ENCODE results near the gene RAB4B. TPM values are rescaled to one million over a fixed set of nuclear protein-coding genes. Genes with fewer than 3 reads are reported as not detected.

Gene RAB4B
- total and polyA plus RNA-seq, 2 of the 13 experiments (the other 11 are each of a cell fraction or from before 2014, with no cell fraction given), result 3.3 to 5.4 TPM

DNA sequence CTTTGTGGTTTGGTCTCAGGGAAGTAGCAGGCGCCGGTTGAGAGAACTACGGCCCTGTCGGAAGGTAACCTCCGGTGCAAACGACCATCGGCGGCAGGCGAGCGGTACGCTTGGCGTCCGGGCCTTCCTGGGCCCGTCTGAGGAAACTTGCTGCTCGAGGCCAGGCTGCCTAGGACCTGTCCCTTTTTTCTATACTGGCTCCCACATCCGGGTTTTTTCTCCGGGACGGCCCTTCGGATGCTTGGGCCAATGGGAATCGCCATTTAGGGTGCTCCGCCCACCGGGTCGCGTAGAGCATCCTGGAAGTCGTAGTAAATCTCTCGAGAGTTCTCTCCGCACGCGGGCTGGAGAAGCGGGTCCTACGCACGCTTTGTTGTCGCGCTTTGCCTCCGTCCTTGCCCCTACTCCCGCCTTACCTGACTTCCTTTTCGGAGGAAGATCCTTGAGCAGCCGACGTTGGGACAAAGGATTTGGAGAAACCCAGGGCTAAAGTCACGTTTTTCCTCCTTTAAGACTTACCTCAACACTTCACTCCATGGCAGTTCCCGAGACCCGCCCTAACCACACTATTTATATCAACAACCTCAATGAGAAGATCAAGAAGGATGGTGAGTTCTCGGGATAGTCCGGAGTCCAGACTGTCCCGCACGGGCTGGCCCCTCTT, 27.0 kb upstream of the RAB4B start, which contains the start of gene SNRPA (continued):
- TF ChIP-seq, protein P1, sequence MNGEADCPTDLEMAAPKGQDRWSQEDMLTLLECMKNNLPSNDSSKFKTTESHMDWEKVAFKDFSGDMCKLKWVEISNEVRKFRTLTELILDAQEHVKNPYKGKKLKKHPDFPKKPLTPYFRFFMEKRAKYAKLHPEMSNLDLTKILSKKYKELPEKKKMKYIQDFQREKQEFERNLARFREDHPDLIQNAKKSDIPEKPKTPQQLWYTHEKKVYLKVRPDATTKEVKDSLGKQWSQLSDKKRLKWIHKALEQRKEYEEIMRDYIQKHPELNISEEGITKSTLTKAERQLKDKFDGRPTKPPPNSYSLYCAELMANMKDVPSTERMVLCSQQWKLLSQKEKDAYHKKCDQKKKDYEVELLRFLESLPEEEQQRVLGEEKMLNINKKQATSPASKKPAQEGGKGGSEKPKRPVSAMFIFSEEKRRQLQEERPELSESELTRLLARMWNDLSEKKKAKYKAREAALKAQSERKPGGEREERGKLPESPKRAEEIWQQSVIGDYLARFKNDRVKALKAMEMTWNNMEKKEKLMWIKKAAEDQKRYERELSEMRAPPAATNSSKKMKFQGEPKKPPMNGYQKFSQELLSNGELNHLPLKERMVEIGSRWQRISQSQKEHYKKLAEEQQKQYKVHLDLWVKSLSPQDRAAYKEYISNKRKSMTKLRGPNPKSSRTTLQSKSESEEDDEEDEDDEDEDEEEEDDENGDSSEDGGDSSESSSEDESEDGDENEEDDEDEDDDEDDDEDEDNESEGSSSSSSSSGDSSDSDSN (CRISPR knock-in tag; IDR thresholded peaks at IDR 0.05), result no peak
- no peak for TF ChIP-seq JDP2 (CRISPR knock-in tag; IDR thresholded peaks at IDR 0.05; ENCODE audit: borderline replicate concordance)
- TF ChIP-seq, protein P2, sequence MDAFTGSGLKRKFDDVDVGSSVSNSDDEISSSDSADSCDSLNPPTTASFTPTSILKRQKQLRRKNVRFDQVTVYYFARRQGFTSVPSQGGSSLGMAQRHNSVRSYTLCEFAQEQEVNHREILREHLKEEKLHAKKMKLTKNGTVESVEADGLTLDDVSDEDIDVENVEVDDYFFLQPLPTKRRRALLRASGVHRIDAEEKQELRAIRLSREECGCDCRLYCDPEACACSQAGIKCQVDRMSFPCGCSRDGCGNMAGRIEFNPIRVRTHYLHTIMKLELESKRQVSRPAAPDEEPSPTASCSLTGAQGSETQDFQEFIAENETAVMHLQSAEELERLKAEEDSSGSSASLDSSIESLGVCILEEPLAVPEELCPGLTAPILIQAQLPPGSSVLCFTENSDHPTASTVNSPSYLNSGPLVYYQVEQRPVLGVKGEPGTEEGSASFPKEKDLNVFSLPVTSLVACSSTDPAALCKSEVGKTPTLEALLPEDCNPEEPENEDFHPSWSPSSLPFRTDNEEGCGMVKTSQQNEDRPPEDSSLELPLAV (CRISPR knock-in tag; conservative IDR thresholded peaks at IDR 0.05; ENCODE audit: low read depth), result no peak
- TF ChIP-seq, protein P3, sequence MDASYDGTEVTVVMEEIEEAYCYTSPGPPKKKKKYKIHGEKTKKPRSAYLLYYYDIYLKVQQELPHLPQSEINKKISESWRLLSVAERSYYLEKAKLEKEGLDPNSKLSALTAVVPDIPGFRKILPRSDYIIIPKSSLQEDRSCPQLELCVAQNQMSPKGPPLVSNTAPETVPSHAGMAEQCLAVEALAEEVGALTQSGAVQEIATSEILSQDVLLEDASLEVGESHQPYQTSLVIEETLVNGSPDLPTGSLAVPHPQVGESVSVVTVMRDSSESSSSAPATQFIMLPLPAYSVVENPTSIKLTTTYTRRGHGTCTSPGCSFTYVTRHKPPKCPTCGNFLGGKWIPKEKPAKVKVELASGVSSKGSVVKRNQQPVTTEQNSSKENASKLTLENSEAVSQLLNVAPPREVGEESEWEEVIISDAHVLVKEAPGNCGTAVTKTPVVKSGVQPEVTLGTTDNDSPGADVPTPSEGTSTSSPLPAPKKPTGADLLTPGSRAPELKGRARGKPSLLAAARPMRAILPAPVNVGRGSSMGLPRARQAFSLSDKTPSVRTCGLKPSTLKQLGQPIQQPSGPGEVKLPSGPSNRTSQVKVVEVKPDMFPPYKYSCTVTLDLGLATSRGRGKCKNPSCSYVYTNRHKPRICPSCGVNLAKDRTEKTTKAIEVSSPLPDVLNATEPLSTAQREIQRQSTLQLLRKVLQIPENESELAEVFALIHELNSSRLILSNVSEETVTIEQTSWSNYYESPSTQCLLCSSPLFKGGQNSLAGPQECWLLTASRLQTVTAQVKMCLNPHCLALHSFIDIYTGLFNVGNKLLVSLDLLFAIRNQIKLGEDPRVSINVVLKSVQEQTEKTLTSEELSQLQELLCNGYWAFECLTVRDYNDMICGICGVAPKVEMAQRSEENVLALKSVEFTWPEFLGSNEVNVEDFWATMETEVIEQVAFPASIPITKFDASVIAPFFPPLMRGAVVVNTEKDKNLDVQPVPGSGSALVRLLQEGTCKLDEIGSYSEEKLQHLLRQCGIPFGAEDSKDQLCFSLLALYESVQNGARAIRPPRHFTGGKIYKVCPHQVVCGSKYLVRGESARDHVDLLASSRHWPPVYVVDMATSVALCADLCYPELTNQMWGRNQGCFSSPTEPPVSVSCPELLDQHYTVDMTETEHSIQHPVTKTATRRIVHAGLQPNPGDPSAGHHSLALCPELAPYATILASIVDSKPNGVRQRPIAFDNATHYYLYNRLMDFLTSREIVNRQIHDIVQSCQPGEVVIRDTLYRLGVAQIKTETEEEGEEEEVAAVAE (CRISPR knock-in tag; IDR thresholded peaks at IDR 0.05; ENCODE audit: borderline replicate concordance), result no peak; the same call in 1 of the 2 replicates
- no peak for TF ChIP-seq PRMT3 (CRISPR knock-in tag; IDR thresholded peaks at IDR 0.05; ENCODE audit: borderline replicate concordance, low read depth)
- TF ChIP-seq SKI (IDR thresholded peaks at IDR 0.05; ENCODE audit: partially characterized antibody), result no peak
- TF ChIP-seq, protein P4, sequence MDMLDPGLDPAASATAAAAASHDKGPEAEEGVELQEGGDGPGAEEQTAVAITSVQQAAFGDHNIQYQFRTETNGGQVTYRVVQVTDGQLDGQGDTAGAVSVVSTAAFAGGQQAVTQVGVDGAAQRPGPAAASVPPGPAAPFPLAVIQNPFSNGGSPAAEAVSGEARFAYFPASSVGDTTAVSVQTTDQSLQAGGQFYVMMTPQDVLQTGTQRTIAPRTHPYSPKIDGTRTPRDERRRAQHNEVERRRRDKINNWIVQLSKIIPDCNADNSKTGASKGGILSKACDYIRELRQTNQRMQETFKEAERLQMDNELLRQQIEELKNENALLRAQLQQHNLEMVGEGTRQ (IDR thresholded peaks at IDR 0.05; ENCODE audit: low read depth, low read length), result no peak
- TF ChIP-seq, protein P4 (CRISPR knock-in tag; IDR thresholded peaks at IDR 0.05; ENCODE audit: borderline replicate concordance), result no peak; the same call in 1 of the 2 replicates
- TF ChIP-seq ZNF10 (CRISPR knock-in tag; IDR thresholded peaks at IDR 0.05; ENCODE audit: borderline replicate concordance, low read depth), result no peak
- TF ChIP-seq ZC3H4 (CRISPR knock-in tag; IDR thresholded peaks at IDR 0.05; ENCODE audit: borderline replicate concordance), result no peak; the same call in 1 of the 2 replicates
- TF ChIP-seq, protein P5, sequence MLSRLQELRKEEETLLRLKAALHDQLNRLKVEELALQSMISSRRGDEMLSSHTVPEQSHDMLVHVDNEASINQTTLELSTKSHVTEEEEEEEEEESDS (CRISPR knock-in tag; IDR thresholded peaks at IDR 0.05; ENCODE audit: borderline replicate concordance), result no peak
- no peak for TF ChIP-seq CBX2 (IDR thresholded peaks at IDR 0.05; ENCODE audit: low read depth, low read length)
- no peak for TF ChIP-seq CBX2 (CRISPR knock-in tag; IDR thresholded peaks at IDR 0.05; ENCODE audit: low read depth)
- TF ChIP-seq, protein P6, sequence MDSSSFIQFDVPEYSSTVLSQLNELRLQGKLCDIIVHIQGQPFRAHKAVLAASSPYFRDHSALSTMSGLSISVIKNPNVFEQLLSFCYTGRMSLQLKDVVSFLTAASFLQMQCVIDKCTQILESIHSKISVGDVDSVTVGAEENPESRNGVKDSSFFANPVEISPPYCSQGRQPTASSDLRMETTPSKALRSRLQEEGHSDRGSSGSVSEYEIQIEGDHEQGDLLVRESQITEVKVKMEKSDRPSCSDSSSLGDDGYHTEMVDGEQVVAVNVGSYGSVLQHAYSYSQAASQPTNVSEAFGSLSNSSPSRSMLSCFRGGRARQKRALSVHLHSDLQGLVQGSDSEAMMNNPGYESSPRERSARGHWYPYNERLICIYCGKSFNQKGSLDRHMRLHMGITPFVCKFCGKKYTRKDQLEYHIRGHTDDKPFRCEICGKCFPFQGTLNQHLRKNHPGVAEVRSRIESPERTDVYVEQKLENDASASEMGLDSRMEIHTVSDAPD (CRISPR knock-in tag; IDR thresholded peaks at IDR 0.05), result no peak
- TF ChIP-seq KLF15 (CRISPR knock-in tag; IDR thresholded peaks at IDR 0.05; ENCODE audit: borderline replicate concordance), result no peak
- TF ChIP-seq BORCS8-MEF2B (CRISPR knock-in tag; IDR thresholded peaks at IDR 0.05), result peak; percentile 53; the same call in 1 of the 2 replicates
